ENCODE results near the gene EZR. TPM values are rescaled to one million over a fixed set of nuclear protein-coding genes. Genes with fewer than 3 reads are reported as not detected.

EZR gene
- total RNA-seq, 2 donors from 2014 or later = 161 to 197 TPM

- no peak for TF ChIP-seq CTCF (IDR thresholded peaks at IDR 0.05)
- Histone ChIP-seq H3K4me3 (no peak overlapping the region), H3K4me1 (peaks cover 0 to 12% of the 10 kb centered on the region in 2 donors), H3K27me3 (no peaks in the 10 kb centered on the region), H3K36me3 (peaks cover 72% of the 10 kb centered on the region), H3K9me3 (no peaks in the 10 kb centered on the region), H3K27ac (no peak overlapping the region)
- DNase-seq (ENCODE audit: low spot score) = no peak
Observed at GRCh38 chr6:158786645-158787304, 32.4 kb downstream of the EZR start.

DNA sequence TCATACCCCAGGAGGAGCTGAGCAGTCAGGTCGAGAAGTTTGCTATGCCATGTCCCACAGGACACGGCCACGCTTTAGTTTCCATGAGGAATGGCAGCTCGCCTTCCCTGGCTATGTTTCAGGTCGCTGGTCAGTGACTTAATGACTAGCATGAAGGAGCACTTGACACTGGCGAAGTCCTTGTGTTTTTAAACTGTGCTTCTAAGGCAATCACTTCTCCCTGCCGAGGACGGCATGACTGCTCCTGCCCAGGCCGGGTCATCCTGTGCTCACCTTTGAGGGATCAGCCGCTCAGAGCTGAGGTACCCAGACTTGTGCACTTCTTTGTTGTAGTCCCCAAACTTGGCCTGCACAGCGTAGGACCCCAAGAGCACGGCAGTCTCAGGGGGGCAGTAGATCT lies 34.1 kb downstream of the EZR start:
- Histone ChIP-seq H3K27ac (no peak overlapping the region), H3K36me3 (peaks cover 87% of the 10 kb centered on the region), H3K9me3 (no peaks in the 10 kb centered on the region), H3K27me3 (no peaks in the 10 kb centered on the region), H3K4me1 (peaks cover 0 to 7% of the 10 kb centered on the region in 2 donors), H3K4me3 (no peak overlapping the region)
- no peak for DNase-seq (ENCODE audit: low spot score)
- TF ChIP-seq CTCF (IDR thresholded peaks at IDR 0.05) = no peak

- TF ChIP-seq CTCF (IDR thresholded peaks at IDR 0.05) = no peak
- H3K36me3 ChIP-seq = peaks cover 87% of the 10 kb centered on the region
- peaks cover 0 to 2% of the 10 kb centered on the region in 2 donors for H3K4me1 ChIP-seq
Observed at GRCh38 chr6:158784505-158784904, 34.7 kb downstream of the EZR start.

DNA sequence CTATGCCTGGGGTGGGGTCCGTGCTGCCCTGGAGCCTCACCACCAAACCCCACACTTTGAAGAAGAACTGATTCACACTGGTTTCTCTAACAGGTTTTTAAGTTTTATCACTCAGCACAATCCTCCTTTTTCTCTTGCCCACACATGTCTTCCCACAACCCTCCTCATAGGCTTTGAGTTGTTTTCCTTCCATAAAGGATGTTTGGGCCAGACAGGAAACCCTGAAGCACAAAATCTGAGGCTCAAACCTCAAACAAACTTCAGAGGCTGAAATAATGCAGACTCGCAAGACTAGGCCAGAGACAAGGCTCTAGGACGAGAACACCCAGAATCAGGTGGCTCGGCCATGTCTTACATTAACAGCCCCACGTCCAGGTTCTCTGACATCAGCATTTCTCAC lies 35.3 kb downstream of the EZR start:
- no peak for TF ChIP-seq CTCF (IDR thresholded peaks at IDR 0.05)
- DNase-seq (ENCODE audit: low spot score) = no peak
- Histone ChIP-seq H3K4me3 (no peak overlapping the region), H3K4me1 (no peaks in the 10 kb centered on the region), H3K36me3 (peaks cover 88% of the 10 kb centered on the region), H3K27me3 (no peaks in the 10 kb centered on the region), H3K9me3 (no peaks in the 10 kb centered on the region), H3K27ac (no peak overlapping the region)

More at GRCh38 chr6:158784505-158784904, 34.7 kb downstream of the EZR start:
- H3K4me3 ChIP-seq = no peak overlapping the region
- no peaks in the 10 kb centered on the region for H3K9me3 ChIP-seq
- no peak overlapping the region for H3K27ac ChIP-seq
- no peaks in the 10 kb centered on the region for H3K27me3 ChIP-seq
- no peak for DNase-seq (ENCODE audit: low spot score)

DNA sequence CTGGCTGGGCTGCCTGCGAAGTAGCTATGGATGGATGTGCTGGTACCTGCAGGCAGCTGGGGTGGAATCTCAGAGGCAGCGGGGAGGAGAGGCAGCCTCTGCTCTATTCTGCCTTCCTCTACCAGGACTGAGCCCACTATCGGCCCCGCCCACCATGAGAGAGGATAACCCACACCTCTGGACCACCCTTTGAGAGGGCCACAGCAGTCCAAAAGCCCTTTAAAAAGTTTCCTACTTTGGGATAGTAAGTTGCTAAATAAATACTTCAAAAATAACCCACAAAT lies 36.1 kb downstream of the EZR start:
- Histone ChIP-seq H3K4me1 (no peaks in the 10 kb centered on the region), H3K27me3 (no peaks in the 10 kb centered on the region), H3K9me3 (no peaks in the 10 kb centered on the region), H3K4me3 (no peak overlapping the region), H3K36me3 (peaks cover 85% of the 10 kb centered on the region), H3K27ac (no peak overlapping the region)
- no peak for DNase-seq (ENCODE audit: low spot score)
- TF ChIP-seq CTCF (IDR thresholded peaks at IDR 0.05) = no peak

Data from right atrium auricular region (tissue), 2 donors.